KMS-11 (cell line): ENCODE measurements around the gene NKX1-2.

Experiments
- H2AFZ ChIP-seq: fragments of 200-600 bp; sonication (generic); 2 replicates; pipeline ENCODE4 v1.6.1; 2016; ENCODE audit warnings: antibody characterized with exemption, mixed run types, low read depth
- H3K27ac ChIP-seq: fragments of 200-600 bp; sonication (generic); 2 replicates; pipeline ENCODE4 v1.6.1; 2016; ENCODE audit warnings: mild to moderate bottlenecking, mixed run types
- H3K27me3 ChIP-seq: fragments of 200-600 bp; sonication (generic); 2 replicates; pipeline ENCODE4 v1.6.1; 2017; ENCODE audit warnings: mild to moderate bottlenecking, low read depth, mixed run types, moderate library complexity; ENCODE audit not compliant: insufficient read depth
- H3K36me3 ChIP-seq: fragments of 200-600 bp; sonication (generic); 2 replicates; pipeline ENCODE4 v1.6.1; 2017; ENCODE audit warnings: mild to moderate bottlenecking, mixed run types; ENCODE audit not compliant: insufficient read depth
- H3K4me1 ChIP-seq: fragments of 200-600 bp; sonication (generic); 2 replicates; pipeline ENCODE4 v1.6.1; 2016; ENCODE audit warnings: mild to moderate bottlenecking, low read depth, mixed run types; ENCODE audit not compliant: poor library complexity, severe bottlenecking
- H3K4me2 ChIP-seq: fragments of 200-600 bp; sonication (generic); 2 replicates; pipeline ENCODE4 v1.7.0; 2016; ENCODE audit warnings: mild to moderate bottlenecking, mixed run types
- H3K4me3 ChIP-seq: fragments of 200-600 bp; sonication (generic); IDR thresholded peaks from 2 replicates; pipeline ENCODE4 v1.6.1; 2017; ENCODE audit warnings: low read depth, low read length, mixed read lengths; ENCODE audit not compliant: insufficient read depth
- H3K79me2 ChIP-seq: fragments of 200-600 bp; sonication (generic); 2 replicates; pipeline ENCODE4 v1.6.1; 2016; ENCODE audit warnings: low read depth, mixed run types; ENCODE audit not compliant: insufficient read depth
- H3K9ac ChIP-seq: fragments of 200-600 bp; sonication (generic); 2 replicates; pipeline ENCODE4 v1.6.1; 2016; ENCODE audit warnings: mild to moderate bottlenecking, mixed run types
- H4K20me1 ChIP-seq: fragments of 200-600 bp; sonication (generic); 2 replicates; pipeline ENCODE4 v1.6.1; 2016; ENCODE audit warnings: mild to moderate bottlenecking, mixed run types; ENCODE audit not compliant: insufficient read depth
- TF ChIP-seq, protein P1 (sequence below): fragments of 200-600 bp; sonication (generic); conservative IDR thresholded peaks from 2 replicates; pipeline ENCODE4 v1.6.1; 2017; ENCODE audit warnings: low read depth, mild to moderate bottlenecking, antibody characterized with exemption, low read length, moderate library complexity, mixed read lengths

Gene NKX1-2

GRCh38 chr10:124418726-124419501 lies 30.9 kb downstream of the NKX1-2 start, which contains the start of gene OAT:
Gene OAT, minus strand, starts transcription at chr10:124418923. Its CDS starts 6,752 bp downstream, at chr10:124412171.
- H4K20me1 ChIP-seq = no peaks in the 10 kb centered on the region
- no peaks in the 10 kb centered on the region for H3K36me3 ChIP-seq
- TF ChIP-seq, protein P1, sequence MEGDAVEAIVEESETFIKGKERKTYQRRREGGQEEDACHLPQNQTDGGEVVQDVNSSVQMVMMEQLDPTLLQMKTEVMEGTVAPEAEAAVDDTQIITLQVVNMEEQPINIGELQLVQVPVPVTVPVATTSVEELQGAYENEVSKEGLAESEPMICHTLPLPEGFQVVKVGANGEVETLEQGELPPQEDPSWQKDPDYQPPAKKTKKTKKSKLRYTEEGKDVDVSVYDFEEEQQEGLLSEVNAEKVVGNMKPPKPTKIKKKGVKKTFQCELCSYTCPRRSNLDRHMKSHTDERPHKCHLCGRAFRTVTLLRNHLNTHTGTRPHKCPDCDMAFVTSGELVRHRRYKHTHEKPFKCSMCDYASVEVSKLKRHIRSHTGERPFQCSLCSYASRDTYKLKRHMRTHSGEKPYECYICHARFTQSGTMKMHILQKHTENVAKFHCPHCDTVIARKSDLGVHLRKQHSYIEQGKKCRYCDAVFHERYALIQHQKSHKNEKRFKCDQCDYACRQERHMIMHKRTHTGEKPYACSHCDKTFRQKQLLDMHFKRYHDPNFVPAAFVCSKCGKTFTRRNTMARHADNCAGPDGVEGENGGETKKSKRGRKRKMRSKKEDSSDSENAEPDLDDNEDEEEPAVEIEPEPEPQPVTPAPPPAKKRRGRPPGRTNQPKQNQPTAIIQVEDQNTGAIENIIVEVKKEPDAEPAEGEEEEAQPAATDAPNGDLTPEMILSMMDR = no peak
- peaks cover 28% of the 10 kb centered on the region for H3K79me2 ChIP-seq
- no peaks in the 10 kb centered on the region for H3K27me3 ChIP-seq
- H3K4me3 ChIP-seq = no peak within 1 kb of the TSS
- H3K4me1 ChIP-seq = peaks cover 21% of the 10 kb centered on the region
- H3K9ac ChIP-seq = peak within 1 kb of the TSS; percentile 55
- H2AFZ ChIP-seq = peak within 1 kb of the TSS; percentile 73
- peak within 1 kb of the TSS; percentile 54 for H3K27ac ChIP-seq
- H3K4me2 ChIP-seq = peak within 1 kb of the TSS; percentile 83

DNA sequence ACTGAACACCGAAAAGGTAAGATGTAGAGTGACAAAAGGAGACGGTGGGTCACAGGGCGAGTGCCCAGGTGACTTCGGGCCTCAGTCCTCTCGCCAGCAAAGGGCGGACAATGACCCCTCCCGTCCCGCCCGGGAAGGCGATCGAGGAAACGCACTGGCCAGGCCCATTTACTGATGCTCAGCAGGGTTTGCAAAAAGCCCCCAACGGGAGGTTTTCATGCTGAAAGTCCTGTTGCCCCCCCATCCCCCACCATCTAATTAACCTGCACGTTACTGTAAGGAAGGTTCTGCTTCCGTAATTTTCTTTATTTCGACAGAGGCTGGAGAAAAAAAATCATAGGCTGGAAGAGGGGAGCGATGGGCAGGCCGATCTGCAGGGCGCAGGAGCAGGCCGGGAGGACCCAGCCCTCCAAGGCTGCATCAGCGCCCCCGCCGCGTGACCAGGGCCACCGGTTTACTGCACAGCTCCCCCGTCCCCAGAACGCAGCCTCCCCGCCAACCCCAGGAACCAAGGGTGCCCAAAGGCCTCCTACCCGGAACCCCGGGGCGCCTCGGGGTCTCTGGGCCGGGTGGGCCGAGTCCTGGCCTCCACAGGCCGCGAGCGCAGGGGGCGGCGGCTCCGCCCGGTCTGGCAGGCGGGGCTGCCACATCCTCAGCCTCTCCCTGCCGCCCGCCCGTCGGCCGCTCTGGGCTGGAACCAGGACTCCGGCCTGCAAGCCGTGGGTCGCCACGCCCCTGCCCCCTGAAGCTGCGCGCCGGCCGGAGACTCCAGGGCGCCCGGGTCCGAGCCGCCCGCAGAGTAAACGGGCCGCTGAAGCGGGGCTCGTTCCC lies 31.7 kb downstream of the NKX1-2 start:
- Histone ChIP-seq H3K36me3 (no peaks in the 10 kb centered on the region), H2AFZ (peak overlapping the region; percentile 59), H3K79me2 (peaks cover 35% of the 10 kb centered on the region), H3K27ac (no peak overlapping the region), H3K9ac (peak overlapping the region; percentile 55), H4K20me1 (no peaks in the 10 kb centered on the region), H3K27me3 (no peaks in the 10 kb centered on the region), H3K4me1 (peaks cover 21% of the 10 kb centered on the region), H3K4me3 (no peak overlapping the region), H3K4me2 (peak overlapping the region; percentile 72)
- TF ChIP-seq, protein P1 = no peak; the same call in 1 of the 2 replicates

DNA sequence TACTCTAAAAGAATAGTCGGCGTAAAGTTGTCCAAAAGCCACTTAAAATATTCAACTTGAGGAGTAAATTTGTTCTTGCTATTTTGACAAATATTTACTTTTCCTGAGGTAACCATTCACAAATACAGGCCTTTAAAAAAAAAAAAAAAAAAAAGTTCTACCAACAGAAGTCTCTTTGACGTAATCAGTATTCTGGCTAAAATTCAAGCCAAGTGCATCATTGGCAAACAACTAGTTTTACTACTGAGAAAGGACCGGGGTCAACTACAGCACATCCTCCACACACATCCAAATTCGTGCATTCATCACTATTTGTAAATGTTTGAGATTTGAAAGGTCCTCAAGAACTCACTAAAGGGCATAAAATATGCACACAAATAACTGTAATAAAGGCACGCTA lies 33.1 kb downstream of the NKX1-2 start:
- no peak overlapping the region for H3K9ac ChIP-seq

GRCh38 chr10:124415210-124415609 lies 34.6 kb downstream of the NKX1-2 start:
- Histone ChIP-seq H3K9ac (no peak overlapping the region), H3K79me2 (peaks cover 35% of the 10 kb centered on the region), H3K36me3 (no peaks in the 10 kb centered on the region), H2AFZ (no peak overlapping the region), H3K27ac (no peak overlapping the region), H4K20me1 (no peaks in the 10 kb centered on the region), H3K27me3 (no peaks in the 10 kb centered on the region), H3K4me1 (peaks cover 21% of the 10 kb centered on the region), H3K4me2 (no peak overlapping the region), H3K4me3 (no peak overlapping the region)
- TF ChIP-seq, protein P1 = no peak

More for the DNA sequence above, 33.1 kb downstream of the NKX1-2 start:
- H4K20me1 ChIP-seq = no peaks in the 10 kb centered on the region
- H3K27me3 ChIP-seq = no peaks in the 10 kb centered on the region
- peaks cover 21% of the 10 kb centered on the region for H3K4me1 ChIP-seq
- no peak overlapping the region; the same call in 1 of the 2 replicates for H3K4me2 ChIP-seq
- peaks cover 35% of the 10 kb centered on the region for H3K79me2 ChIP-seq
- no peak overlapping the region for H2AFZ ChIP-seq
- no peaks in the 10 kb centered on the region for H3K36me3 ChIP-seq
- TF ChIP-seq, protein P1 = no peak
- H3K27ac ChIP-seq = no peak overlapping the region
- no peak overlapping the region for H3K4me3 ChIP-seq
